K562 (cell line): ENCODE results near the gene DDX54. TPM values are rescaled to one million over a fixed set of nuclear protein-coding genes. Genes with fewer than 3 reads are reported as not detected.
A peak's percentile ranks its signal among the peaks of the same experiment; 100 is the strongest.

ENCODE experiments used
- ATAC-seq: fragments of 200-7000 bp; cut with Tn5 transposase; 3 replicates; pipeline ENCODE4 v1.9.1; 2020; ENCODE audit warnings: moderate library complexity
- BruUV-seq: library from RNA; stranded (reverse); fragments of 400-500 nt; replicated peaks from 2 replicates; lab custom pipeline; 2021; lab: Mats Ljungman, UMichigan
- CTCF ChIA-PET: fragments of 300-600 bp; formaldehyde crosslinking; extraction: SDS; loops from one replicate; lab custom pipeline; 2021; ENCODE audit warnings: low intra/inter-chr PET ratio; lab: Yijun Ruan, JAX
- POLR2A ChIA-PET: fragments of 300-600, 350-650 bp; sonication (Branson Sonifier 250); formaldehyde crosslinking; extraction: SDS; loops from one replicate; lab custom pipeline; 2021; ENCODE audit warnings: antibody characterized with exemption, inconsistent platforms; lab: Yijun Ruan, JAX
- DNase-seq, 4 experiments: peaks; one replicate each; pipeline versions ENCODE4 v3.0.0 to v3.0.0-alpha.2; 2011 to 2018; ENCODE audit warnings: low spot score in 3 of 4, mixed read lengths in 3 of 4; ENCODE audit errors: extremely low read depth in 1 of 4
- FAIRE-seq: peaks from 2 replicates; lab custom pipeline; 2011; peaks lifted over from hg19 to GRCh38; lab: Jason Lieb, UNC
- H2AFZ ChIP-seq: 2 replicates; pipeline ENCODE4 v1.6.0; 2011; ENCODE audit warnings: low read depth, low read length, control low read depth, inconsistent platforms
- H3K27ac ChIP-seq: fragments of 200-600 bp; 3 replicates; pipeline ENCODE4 v1.8.0; 2011; ENCODE audit warnings: low read depth, mild to moderate bottlenecking, control low read depth, inconsistent platforms, low read length, moderate library complexity, mixed read lengths; ENCODE audit errors: extremely low read depth
- H3K27me3 ChIP-seq, 2 experiments: fragments of 300-600 bp in 1 of 2; 2 replicates in 1 of 2; 3 replicates in 1 of 2; pipeline versions ENCODE4 v1.6.0 to v1.8.0; 2011; ENCODE audit warnings: inconsistent platforms in 2 of 2, low read length in 2 of 2, mild to moderate bottlenecking in 1 of 2, mixed read lengths in 1 of 2, moderate library complexity in 1 of 2; ENCODE audit not compliant: control insufficient read depth in 2 of 2, insufficient read depth in 2 of 2
- H3K36me3 ChIP-seq: fragments of 300-600 bp; 3 replicates; pipeline ENCODE4 v1.8.0; 2011; ENCODE audit warnings: mild to moderate bottlenecking, low read length, inconsistent platforms; ENCODE audit not compliant: control insufficient read depth, insufficient read depth
- H3K4me1 ChIP-seq, 2 experiments: fragments of 200-600 bp in 1 of 2; replicated peaks in 1 of 2; 2 replicates in 1 of 2; 3 replicates in 1 of 2; pipeline versions ENCODE4 v1.5.1 to v1.8.0; 2011; ENCODE audit warnings: inconsistent platforms in 2 of 2, low read length in 2 of 2, mild to moderate bottlenecking in 1 of 2, mixed read lengths in 1 of 2, moderate library complexity in 1 of 2; ENCODE audit not compliant: control insufficient read depth in 2 of 2, insufficient read depth in 2 of 2
- H3K4me2 ChIP-seq: 2 replicates; pipeline ENCODE4 v1.6.1; 2011; ENCODE audit warnings: low read length, control low read depth, inconsistent platforms, mixed read lengths; ENCODE audit not compliant: insufficient read depth
- H3K4me3 ChIP-seq: fragments of 200-600 bp; sonication (generic), shearing (Covaris generic); 2 replicates; pipeline ENCODE4 v1.5.1; 2016; ENCODE audit warnings: control low read depth, inconsistent platforms
- H3K79me2 ChIP-seq: fragments of 200-600 bp; 3 replicates; pipeline ENCODE4 v1.8.0; 2011; ENCODE audit warnings: low read length, inconsistent platforms; ENCODE audit not compliant: control insufficient read depth, insufficient read depth
- H3K9ac ChIP-seq, 2 experiments: 2 replicates each; pipeline versions ENCODE4 v1.6.0 to v1.6.1; 2011; ENCODE audit warnings: low read depth in 2 of 2, low read length in 2 of 2, control low read depth in 1 of 2, inconsistent platforms in 1 of 2, mild to moderate bottlenecking in 1 of 2, mixed read lengths in 1 of 2; ENCODE audit not compliant: insufficient read depth in 1 of 2
- H3K9me1 ChIP-seq: one replicate; pipeline ENCODE4 v1.6.0; 2011; ENCODE audit warnings: inconsistent platforms, mild to moderate bottlenecking, low read length, moderate library complexity; ENCODE audit not compliant: control insufficient read depth, insufficient read depth
- H3K9me3 ChIP-seq: replicated peaks from 2 replicates; pipeline ENCODE4 v1.5.1; 2011; ENCODE audit warnings: low read depth, low read length, inconsistent platforms; ENCODE audit not compliant: control insufficient read depth, insufficient read depth
- H4K20me1 ChIP-seq: replicated peaks from 2 replicates; pipeline ENCODE4 v1.6.1; 2011; ENCODE audit warnings: low read length, inconsistent platforms, mixed read lengths; ENCODE audit not compliant: control insufficient read depth, insufficient read depth
- ARNT ChIP-seq, 2 experiments: fragments of 450-650 bp; IDR thresholded peaks; 2 replicates each; pipeline ENCODE4 v1.6.1; 2016; ENCODE audit warnings: mild to moderate bottlenecking in 1 of 2
- CHCHD3 ChIP-seq: fragments of 250-450 bp; sonication (Bioruptor Pico); IDR thresholded peaks from 2 replicates; pipeline ENCODE4 v2.1.2; 2022; ENCODE audit warnings: mild to moderate bottlenecking
- CHD4 ChIP-seq: fragments of 200-600 bp; sonication (generic); IDR thresholded peaks from 3 replicates; pipeline ENCODE4 v1.6.1; 2012; ENCODE audit warnings: low read depth, mild to moderate bottlenecking, mixed read lengths, low read length, inconsistent platforms; ENCODE audit not compliant: insufficient read depth, insufficient replicate concordance, poor library complexity, severe bottlenecking
- CTCFL ChIP-seq: IDR thresholded peaks from 2 replicates; pipeline ENCODE4 v1.6.1; 2011; ENCODE audit warnings: borderline replicate concordance, low read depth, mild to moderate bottlenecking, moderate library complexity, low read length; ENCODE audit not compliant: insufficient read depth, poor library complexity, severe bottlenecking
- E2F4 ChIP-seq: sonication (generic); formaldehyde crosslinking; IDR thresholded peaks from 2 replicates; pipeline ENCODE4 v1.8.0; 2022; ENCODE audit warnings: mild to moderate bottlenecking, low read depth, missing genetic modification reagents
- E2F6 ChIP-seq, 2 experiments: IDR thresholded peaks; 2 replicates each; pipeline ENCODE4 v1.6.1; 2011; ENCODE audit warnings: borderline replicate concordance in 1 of 2, control low read depth in 1 of 2, low read depth in 1 of 2, low read length in 1 of 2, mild to moderate bottlenecking in 1 of 2, mixed read lengths in 1 of 2, moderate library complexity in 1 of 2; ENCODE audit not compliant: insufficient read depth in 1 of 2, insufficient read length in 1 of 2, poor library complexity in 1 of 2, severe bottlenecking in 1 of 2; ENCODE audit errors: extremely low read depth in 1 of 2
- MAZ ChIP-seq, 2 experiments: fragments of 450-650 bp in 1 of 2; sonication (generic) in 1 of 2; formaldehyde crosslinking; IDR thresholded peaks in 1 of 2; conservative IDR thresholded peaks in 1 of 2; 2 replicates each; pipeline versions ENCODE4 v1.4.0 to v1.5.0; 2020; ENCODE audit warnings: mild to moderate bottlenecking in 1 of 2, missing genetic modification reagents in 1 of 2
- MEF2A ChIP-seq: IDR thresholded peaks from 2 replicates; pipeline ENCODE4 v1.6.1; 2011; ENCODE audit warnings: low read depth, mild to moderate bottlenecking, low read length, moderate library complexity; ENCODE audit not compliant: control insufficient read depth
- NONO ChIP-seq, 2 experiments: fragments of 200-400 bp in 1 of 2; fragments of 450-650 bp in 1 of 2; formaldehyde crosslinking in 1 of 2; IDR thresholded peaks; 2 replicates each; pipeline ENCODE4 v1.6.1; 2017; ENCODE audit warnings: low read depth in 2 of 2, mild to moderate bottlenecking in 2 of 2, moderate library complexity in 2 of 2, low read length in 1 of 2
- RBM39 ChIP-seq: fragments of 200-400 bp; formaldehyde crosslinking; optimal IDR thresholded peaks from 2 replicates; pipeline ENCODE3; 2018; ENCODE audit warnings: low read depth, low read length
- TCFL5 ChIP-seq: fragments of 250-450 bp; sonication (Bioruptor Pico); conservative IDR thresholded peaks from 2 replicates; pipeline ENCODE4 v1.6.1; 2021; ENCODE audit warnings: mild to moderate bottlenecking, moderate library complexity, matching md5 sums
- TEAD2 ChIP-seq: fragments of 450-650 bp; IDR thresholded peaks from 2 replicates; pipeline ENCODE4 v1.6.1; 2016; ENCODE audit warnings: missing genetic modification characterization, control low read depth, missing compliant biosample characterization
- USF1 ChIP-seq: sonication (generic); formaldehyde crosslinking; IDR thresholded peaks from 2 replicates; pipeline ENCODE4 v1.9.0; 2022; ENCODE audit warnings: mild to moderate bottlenecking, missing genetic modification reagents
- ZNF143 ChIP-seq: sonication (generic); formaldehyde crosslinking; IDR thresholded peaks from 2 replicates; pipeline ENCODE4 v1.9.0; 2022; ENCODE audit warnings: mild to moderate bottlenecking, missing genetic modification reagents
- ZNF184 ChIP-seq: sonication (generic); formaldehyde crosslinking; IDR thresholded peaks from 2 replicates; pipeline ENCODE4 v1.5.0; 2020; ENCODE audit warnings: missing genetic modification reagents
- ZNF347 ChIP-seq: fragments of 450-650 bp; formaldehyde crosslinking; IDR thresholded peaks from 2 replicates; pipeline ENCODE4 v1.4.0; 2020; ENCODE audit warnings: low read depth, mild to moderate bottlenecking, moderate library complexity
- WGBS: fragments of 100-300 bp; shearing (Covaris generic); methylation state at CpG from one replicate; pipeline ENCODE4 v1.1.6; 2016; ENCODE audit warnings: low coverage, mixed read lengths; ENCODE audit not compliant: insufficient coverage; ENCODE audit errors: missing lambda C conversion rate; 5-methylcytosine and 5-hydroxymethylcytosine counted together
- in situ Hi-C: fragments of 300-500 bp; cut with MboI; formaldehyde crosslinking; loops from 4 replicates; pipeline ENCODE4 v1.15.0; 2018; ENCODE audit warnings: inconsistent platforms, mixed read lengths
- intact Hi-C: fragments of 100-400 bp; cut with micrococcal nuclease; formaldehyde crosslinking; loops from 2 replicates; pipeline ENCODE4 v1.14.2; 2022
- polyA plus RNA-seq, 8 experiments: library from polyadenylated mRNA; depleted of rRNA in 4 of 8; stranded (reverse) in 5 of 8; unstranded in 3 of 8; fragments of >200 nt; fragmentation: Nextera tagmentation in 2 of 8; fragmentation: Illumina TruSeq in 1 of 8; extraction: Ambion mirVana in 2 of 8; extraction: Trizol in 1 of 8; gene quantifications; 2 replicates each; pipeline versions ENCODE4 v1.2.1 to v1.2.3, GENCODE V29; 2011 to 2014; ENCODE audit warnings: inconsistent platforms in 1 of 8, missing spikeins in 1 of 8
- total RNA-seq, 7 experiments: library from RNA; depleted of rRNA in 6 of 7; stranded (reverse); fragments of >200 nt in 6 of 7; fragmentation: Illumina TruSeq in 2 of 7; extraction: Trizol in 2 of 7; gene quantifications; 2 replicates each; pipeline versions ENCODE4 v1.2.1 to v1.2.3, GENCODE V29; 2011 to 2021; ENCODE audit warnings: low replicate concordance in 1 of 7

The DDX54 gene
- total and polyA plus RNA-seq, 9 of the 15 experiments (the other 6 are each of a cell fraction or from before 2014, with no cell fraction given): 1.4 to 135 (median 51.4) TPM

- POLR2A ChIA-PET: interaction anchor here (0.5 to 1.4 kb wide), 5 partner anchors 10 to 1003 kb away, joined by 3 to 4 read pairs (median 3); no protein-coding TSS in a partner anchor
- TF ChIP-seq CTCFL: no peak
- no peak for TF ChIP-seq NONO (IDR thresholded peaks at IDR 0.05; ENCODE audit: low read depth in 2 of 2, low read length in 1 of 2)
- TF ChIP-seq ZNF143 (CRISPR knock-in tag): no peak
- no peak for TF ChIP-seq TEAD2
- no peak for TF ChIP-seq RBM39
- TF ChIP-seq ZNF347: no peak
- TF ChIP-seq CHD4: peak; percentile 62
- no peak for TF ChIP-seq ARNT (IDR thresholded peaks at IDR 0.05)
- no peak for TF ChIP-seq MAZ (CRISPR knock-in tag; conservative IDR thresholded peaks at IDR 0.05 in 1 of 2, IDR thresholded peaks at IDR 0.05 in 1 of 2)
- TF ChIP-seq MEF2A: no peak
- peak; percentile 40; the same call in 1 of the 2 replicates for TF ChIP-seq USF1 (CRISPR knock-in tag)
- no peak for TF ChIP-seq E2F4
- TF ChIP-seq ZNF184 (CRISPR knock-in tag): no peak
- TF ChIP-seq TCFL5 (CRISPR knock-in tag): no peak
- TF ChIP-seq E2F6 (IDR thresholded peaks at IDR 0.05; ENCODE audit: borderline replicate concordance in 1 of 2, extremely low read depth in 1 of 2, insufficient read depth in 1 of 2, insufficient read length in 1 of 2, low read depth in 1 of 2, low read length in 1 of 2, poor library complexity in 1 of 2, severe bottlenecking in 1 of 2): peak in 1 of 2 experiments; percentile 17
- TF ChIP-seq CHCHD3 (CRISPR knock-in tag): no peak
Measured at GRCh38 chr12:113186033-113186365, 721 bp upstream of the DDX54 start.

More at GRCh38 chr12:113186033-113186365, 721 bp upstream of the DDX54 start:
- intact Hi-C loops (no loop called here), in situ Hi-C loops (loop anchor here (25.0 kb wide), 1 partner anchor 226 kb away; the partner anchor contains the start of genes SDS and SDSL)
- H3K4me1 ChIP-seq: peaks cover 33 to 38% of the 10 kb centered on the region in 2 experiments; a peak in 4 of 5 replicates
- H3K9me1 ChIP-seq: no peaks in the 10 kb centered on the region
- peak overlapping the region; percentile 97 for H3K27ac ChIP-seq
- H3K79me2 ChIP-seq: peaks cover 70% of the 10 kb centered on the region
- WGBS: 2% methylated on average over 11 of the region's 11 CpGs
- CTCF ChIA-PET: no interaction called here
- peaks cover 55% of the 10 kb centered on the region for H3K36me3 ChIP-seq
- H3K4me3 ChIP-seq: peak overlapping the region; percentile 91
- FAIRE-seq: no peak
- H2AFZ ChIP-seq: peak overlapping the region; percentile 97
- H4K20me1 ChIP-seq: no peaks in the 10 kb centered on the region; the same call in 1 of the 2 replicates
- peak; percentile 1; the same call in 2 of the 3 replicates for ATAC-seq
- BruUV-seq: no TSS peak
- H3K4me2 ChIP-seq: peak overlapping the region; percentile 84
- no peaks in the 10 kb centered on the region for H3K9me3 ChIP-seq
- peak in 1 of 4 experiments; percentile 65 for DNase-seq
- peak overlapping the region; percentile 96 to 100 for H3K9ac ChIP-seq
- H3K27me3 ChIP-seq: no peaks in the 10 kb centered on the region
